OCI-LY7 (cell line): ENCODE results near the gene ANKRD49.

Experiments used
- EZH2phosphoT487 ChIP-seq: fragments of 200-600 bp; sonication (generic); IDR thresholded peaks from 2 replicates; pipeline ENCODE4 v1.6.1; 2018; ENCODE audit warnings: low read depth, borderline replicate concordance, mild to moderate bottlenecking, mixed run types, antibody characterized with exemption, low read length, moderate library complexity, mixed read lengths
- TF ChIP-seq, protein P1 (sequence below): fragments of 200-600 bp; sonication (generic); conservative IDR thresholded peaks from 2 replicates; pipeline ENCODE4 v1.5.1; 2014; ENCODE audit warnings: mild to moderate bottlenecking, antibody characterized with exemption, low read length, moderate library complexity, mixed read lengths

DNA sequence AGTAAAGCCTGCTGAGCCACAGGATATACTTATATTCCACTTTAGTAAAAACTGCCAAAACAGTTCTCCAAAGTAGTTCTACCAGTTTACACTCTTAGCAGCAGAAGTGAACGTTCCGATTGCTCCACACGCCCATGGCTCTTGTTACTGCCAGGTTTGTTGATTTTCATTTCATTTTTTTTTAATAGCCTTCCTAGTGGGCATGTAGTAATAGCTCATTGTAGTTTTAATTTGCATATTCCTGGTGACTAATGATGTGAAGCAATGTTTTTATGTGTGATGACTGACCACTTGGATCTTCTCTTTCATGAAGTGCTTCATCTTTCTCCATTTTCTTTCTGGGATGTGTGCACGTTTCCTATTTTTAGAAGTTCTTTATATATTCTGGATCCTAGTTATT is 13.7 kb downstream of the ANKRD49 start:
- TF ChIP-seq, protein P1, sequence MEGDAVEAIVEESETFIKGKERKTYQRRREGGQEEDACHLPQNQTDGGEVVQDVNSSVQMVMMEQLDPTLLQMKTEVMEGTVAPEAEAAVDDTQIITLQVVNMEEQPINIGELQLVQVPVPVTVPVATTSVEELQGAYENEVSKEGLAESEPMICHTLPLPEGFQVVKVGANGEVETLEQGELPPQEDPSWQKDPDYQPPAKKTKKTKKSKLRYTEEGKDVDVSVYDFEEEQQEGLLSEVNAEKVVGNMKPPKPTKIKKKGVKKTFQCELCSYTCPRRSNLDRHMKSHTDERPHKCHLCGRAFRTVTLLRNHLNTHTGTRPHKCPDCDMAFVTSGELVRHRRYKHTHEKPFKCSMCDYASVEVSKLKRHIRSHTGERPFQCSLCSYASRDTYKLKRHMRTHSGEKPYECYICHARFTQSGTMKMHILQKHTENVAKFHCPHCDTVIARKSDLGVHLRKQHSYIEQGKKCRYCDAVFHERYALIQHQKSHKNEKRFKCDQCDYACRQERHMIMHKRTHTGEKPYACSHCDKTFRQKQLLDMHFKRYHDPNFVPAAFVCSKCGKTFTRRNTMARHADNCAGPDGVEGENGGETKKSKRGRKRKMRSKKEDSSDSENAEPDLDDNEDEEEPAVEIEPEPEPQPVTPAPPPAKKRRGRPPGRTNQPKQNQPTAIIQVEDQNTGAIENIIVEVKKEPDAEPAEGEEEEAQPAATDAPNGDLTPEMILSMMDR = no peak
- no peak for TF ChIP-seq EZH2phosphoT487
